Measurements from ENCODE around the gene COL19A1. TPM values are rescaled to one million over a fixed set of nuclear protein-coding genes. Genes with fewer than 3 reads are reported as not detected.

COL19A1 gene
- total and polyA plus RNA-seq, 2 donors from 2014 or later, result 0.60 to 1.1 TPM

DNA sequence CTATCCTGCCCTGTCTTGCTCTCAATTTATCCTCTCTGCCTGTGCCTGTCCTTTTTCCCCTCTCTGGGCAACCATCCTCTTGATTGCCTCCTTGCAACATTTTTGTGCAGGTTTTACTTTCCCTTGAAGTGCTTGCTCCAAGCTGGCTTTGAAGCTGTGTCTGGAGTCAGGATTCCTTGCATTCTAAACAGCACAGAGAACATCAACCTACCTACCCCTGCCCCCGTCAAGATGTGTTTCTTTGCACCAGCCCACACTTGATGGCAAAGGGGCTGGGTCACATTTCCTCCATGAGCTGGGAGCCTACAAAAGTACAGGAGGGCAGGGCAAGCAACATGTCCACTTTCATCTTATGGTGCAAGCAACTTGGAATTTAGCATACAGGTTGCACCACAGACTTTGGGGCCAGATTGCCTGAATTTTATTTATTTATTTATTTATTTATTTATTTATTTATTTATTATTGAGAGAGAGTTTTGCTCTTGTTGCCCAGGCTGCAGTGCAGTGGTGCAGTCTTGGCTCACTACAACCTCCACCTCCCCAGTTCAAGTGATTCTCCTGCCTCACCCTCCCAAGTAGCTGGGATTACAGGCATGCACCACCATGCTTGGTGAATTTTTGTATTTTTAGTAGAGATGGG is 206.3 kb downstream of the COL19A1 start:
- DNase-seq, result no peak
- Histone ChIP-seq H3K4me1 (ENCODE audit: control insufficient read depth in 2 of 3, insufficient read depth in 2 of 3, low read depth in 1 of 3, low read length in 3 of 3) (no peaks in the 10 kb centered on the region), H3K4me3 (ENCODE audit: low read length in 3 of 3) (no peak overlapping the region), H3K27ac (ENCODE audit: low read depth in 2 of 2, low read length in 2 of 2) (no peak overlapping the region), H3K27me3 (ENCODE audit: control insufficient read depth, insufficient read depth, low read length) (no peaks in the 10 kb centered on the region), H3K9me3 (ENCODE audit: control insufficient read depth in 2 of 3, insufficient read depth in 1 of 3, low read length in 3 of 3) (no peaks in the 10 kb centered on the region), H3K36me3 (ENCODE audit: control insufficient read depth in 2 of 3, insufficient read depth in 3 of 3, low read length in 3 of 3) (no peaks in the 10 kb centered on the region), H3K9ac (ENCODE audit: low read length in 3 of 3) (no peak overlapping the region)
- intact Hi-C loops (cut with DNase I), result no loop called here
- FAIRE-seq, result no peak
- no peak for TF ChIP-seq CTCF (IDR thresholded peaks at IDR 0.05; ENCODE audit: borderline replicate concordance, extremely low read depth, insufficient read depth)

- FAIRE-seq (no peak), DNase-seq (no peak)
- no peak overlapping the region for H3K4me3 ChIP-seq (ENCODE audit: low read length in 3 of 3)
- intact Hi-C loops (cut with DNase I), result no loop called here
- H3K27ac ChIP-seq (ENCODE audit: low read depth in 2 of 2, low read length in 2 of 2), result no peak overlapping the region
- H3K27me3 ChIP-seq (ENCODE audit: control insufficient read depth, insufficient read depth, low read length), result no peaks in the 10 kb centered on the region
- H3K9ac ChIP-seq (ENCODE audit: low read length in 3 of 3), result no peak overlapping the region
- H3K9me3 ChIP-seq (ENCODE audit: control insufficient read depth in 2 of 3, insufficient read depth in 1 of 3, low read length in 3 of 3), result no peaks in the 10 kb centered on the region
- H3K4me1 ChIP-seq (ENCODE audit: control insufficient read depth in 2 of 3, insufficient read depth in 2 of 3, low read depth in 1 of 3, low read length in 3 of 3), result no peaks in the 10 kb centered on the region
- TF ChIP-seq CTCF (IDR thresholded peaks at IDR 0.05; ENCODE audit: borderline replicate concordance, extremely low read depth, insufficient read depth), result no peak
- H3K36me3 ChIP-seq (ENCODE audit: control insufficient read depth in 2 of 3, insufficient read depth in 3 of 3, low read length in 3 of 3), result no peaks in the 10 kb centered on the region
These were observed 207.3 kb downstream of the COL19A1 start for GRCh38 chr6:70073637-70074036.

- no peak for FAIRE-seq
- intact Hi-C loops (cut with DNase I), result no loop called here
- Histone ChIP-seq H3K9ac (ENCODE audit: low read length in 3 of 3) (no peak overlapping the region), H3K27ac (ENCODE audit: low read depth in 2 of 2, low read length in 2 of 2) (no peak overlapping the region), H3K27me3 (ENCODE audit: control insufficient read depth, insufficient read depth, low read length) (no peaks in the 10 kb centered on the region), H3K36me3 (ENCODE audit: control insufficient read depth in 2 of 3, insufficient read depth in 3 of 3, low read length in 3 of 3) (no peaks in the 10 kb centered on the region), H3K4me1 (ENCODE audit: control insufficient read depth in 2 of 3, insufficient read depth in 2 of 3, low read depth in 1 of 3, low read length in 3 of 3) (no peaks in the 10 kb centered on the region), H3K4me3 (ENCODE audit: low read length in 3 of 3) (no peak overlapping the region), H3K9me3 (ENCODE audit: control insufficient read depth in 2 of 3, insufficient read depth in 1 of 3, low read length in 3 of 3) (no peaks in the 10 kb centered on the region)
- no peak for TF ChIP-seq CTCF (IDR thresholded peaks at IDR 0.05; ENCODE audit: borderline replicate concordance, extremely low read depth, insufficient read depth)
- DNase-seq, result no peak
These were observed 212.9 kb downstream of the COL19A1 start for GRCh38 chr6:70079241-70079640.
